HG03135 (cell line): ENCODE data around the gene VWF.

Experiments
- ATAC-seq: cut with Tn5 transposase; IDR thresholded peaks from one replicate; pipeline ENCODE4 v1.9.1; 2021; ENCODE audit warnings: mild to moderate bottlenecking, moderate library complexity; ENCODE audit not compliant: unreplicated experiment

Gene VWF

GRCh38 chr12:5916785-5917290 lies 207.6 kb downstream of the VWF start:
- no peak for ATAC-seq

GRCh38 chr12:5915511-5915910 lies 209.0 kb downstream of the VWF start:
- ATAC-seq, result no peak

- ATAC-seq, result no peak
Observed at GRCh38 chr12:5914387-5915149, 209.9 kb downstream of the VWF start.

- ATAC-seq, result no peak
Observed at GRCh38 chr12:5913387-5913786, 211.1 kb downstream of the VWF start.

- ATAC-seq, result no peak
Observed at GRCh38 chr12:5912437-5913334, 211.8 kb downstream of the VWF start.

GRCh38 chr12:5912011-5912410 lies 212.5 kb downstream of the VWF start:
- ATAC-seq, result no peak

- no peak for ATAC-seq
Observed at GRCh38 chr12:5910790-5911548, 213.5 kb downstream of the VWF start.

- no peak for ATAC-seq
Observed at GRCh38 chr12:5909560-5909959, 214.9 kb downstream of the VWF start.

GRCh38 chr12:5908251-5908650 lies 216.2 kb downstream of the VWF start:
- ATAC-seq, result no peak

GRCh38 chr12:5907807-5908206 lies 216.7 kb downstream of the VWF start:
- ATAC-seq, result no peak

GRCh38 chr12:5905757-5906156 lies 218.7 kb downstream of the VWF start:
- no peak for ATAC-seq

GRCh38 chr12:5904969-5905368 lies 219.5 kb downstream of the VWF start:
- no peak for ATAC-seq

- ATAC-seq, result no peak
Observed at GRCh38 chr12:5904441-5904840, 220.0 kb downstream of the VWF start.

- ATAC-seq, result no peak
Observed at GRCh38 chr12:5902736-5903135, 221.7 kb downstream of the VWF start.

GRCh38 chr12:5901416-5901815 lies 223.1 kb downstream of the VWF start:
- no peak for ATAC-seq

- ATAC-seq, result no peak
Observed at GRCh38 chr12:5900533-5901205, 223.8 kb downstream of the VWF start.

- no peak for ATAC-seq
Observed at GRCh38 chr12:5900076-5900475, 224.4 kb downstream of the VWF start.

GRCh38 chr12:5899675-5900074 lies 224.8 kb downstream of the VWF start:
- ATAC-seq, result no peak

GRCh38 chr12:5898874-5899273 lies 225.6 kb downstream of the VWF start:
- no peak for ATAC-seq
